GM19240 (cell line): ENCODE data around the gene TUBA8.
"Not testable (repeated sequence)": the region's sequence is repeated elsewhere in the genome, so short reads cannot be mapped to it uniquely, and the experiment has no call there.

ENCODE experiments used
- DNase-seq: peaks from one replicate; pipeline ENCODE4 v3.0.0; 2011; ENCODE audit warnings: low spot score; ENCODE audit not compliant: insufficient read length

TUBA8 gene

GRCh38 chr22:18110194-18110953, at the start of gene TUBA8:
TSS of gene TUBA8 (plus strand) at chr22:18110809. CDS start at chr22:18110866, 57 bp downstream.
- DNase-seq = no peak

GRCh38 chr22:18062421-18062820, 48.2 kb upstream of the TUBA8 start:
- DNase-seq = no peak

- no peak for DNase-seq
Observed at GRCh38 chr22:18063306-18063705, 47.3 kb upstream of the TUBA8 start.

GRCh38 chr22:18063715-18064114, 46.9 kb upstream of the TUBA8 start:
- DNase-seq = not testable (repeated sequence)

GRCh38 chr22:18064636-18065035, 46.0 kb upstream of the TUBA8 start:
- DNase-seq = no peak

- no peak for DNase-seq
Observed at GRCh38 chr22:18065256-18065655, 45.4 kb upstream of the TUBA8 start.

- DNase-seq = no peak
Observed at GRCh38 chr22:18066181-18066859, 44.3 kb upstream of the TUBA8 start.

GRCh38 chr22:18067121-18067520, 43.5 kb upstream of the TUBA8 start:
- DNase-seq = no peak

- DNase-seq = no peak
Observed at GRCh38 chr22:18067548-18068341, 42.9 kb upstream of the TUBA8 start.

- DNase-seq = no peak
Observed at GRCh38 chr22:18068381-18068988, 42.1 kb upstream of the TUBA8 start.

GRCh38 chr22:18069041-18069440, 41.6 kb upstream of the TUBA8 start:
- no peak for DNase-seq

- DNase-seq = no peak
Observed at GRCh38 chr22:18070041-18070440, 40.6 kb upstream of the TUBA8 start.

- DNase-seq = no peak
Observed at GRCh38 chr22:18070556-18071306, 39.9 kb upstream of the TUBA8 start.

GRCh38 chr22:18071307-18071967, 39.2 kb upstream of the TUBA8 start:
- DNase-seq = not testable (repeated sequence)

- DNase-seq = no peak
Observed at GRCh38 chr22:18071968-18072310, 38.7 kb upstream of the TUBA8 start.

GRCh38 chr22:18073467-18073866, 37.1 kb upstream of the TUBA8 start:
- no peak for DNase-seq

- DNase-seq = not testable (repeated sequence)
Observed at GRCh38 chr22:18073927-18074326, 36.7 kb upstream of the TUBA8 start.

GRCh38 chr22:18075101-18075719, 35.4 kb upstream of the TUBA8 start:
- DNase-seq = no peak

- no peak for DNase-seq
Observed at GRCh38 chr22:18075720-18076497, 34.7 kb upstream of the TUBA8 start.
